ENCODE results near the gene PAMR1. TPM values are rescaled to one million over a fixed set of nuclear protein-coding genes. Genes with fewer than 3 reads are reported as not detected.

PAMR1 gene
- total and polyA plus RNA-seq, 2 donors (not counting 3 experiments of a cell fraction or from before 2014, with no cell fraction given), result not detected

GRCh38 chr11:35494957-35495490, 30.4 kb downstream of the PAMR1 start:
- no peak overlapping the region for H3K9ac ChIP-seq (replicated peaks; ENCODE audit: extremely low read depth, insufficient read depth, low read length)
- TF ChIP-seq, protein P1, sequence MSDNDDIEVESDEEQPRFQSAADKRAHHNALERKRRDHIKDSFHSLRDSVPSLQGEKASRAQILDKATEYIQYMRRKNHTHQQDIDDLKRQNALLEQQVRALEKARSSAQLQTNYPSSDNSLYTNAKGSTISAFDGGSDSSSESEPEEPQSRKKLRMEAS (IDR thresholded peaks at IDR 0.05; ENCODE audit: insufficient read depth, insufficient read length), result no peak
- TF ChIP-seq CTCF (IDR thresholded peaks at IDR 0.05; ENCODE audit: extremely low read depth in 1 of 2, insufficient read depth in 1 of 2, low read depth in 1 of 2, low read length in 2 of 2) (no peak), POLR2AphosphoS5 (IDR thresholded peaks at IDR 0.05; ENCODE audit: insufficient read depth, low read depth, low read length) (no peak), EZH2 (IDR thresholded peaks at IDR 0.05; ENCODE audit: borderline replicate concordance, low read depth, low read length, severe bottlenecking) (no peak), FOS (IDR thresholded peaks at IDR 0.05; ENCODE audit: borderline replicate concordance, insufficient read depth, low read length) (no peak), POLR2A (IDR thresholded peaks at IDR 0.05; ENCODE audit: low read depth, low read length) (no peak), JUN (IDR thresholded peaks at IDR 0.05; ENCODE audit: borderline replicate concordance, insufficient read depth, insufficient read length, low read depth) (no peak), MYC (IDR thresholded peaks at IDR 0.05; ENCODE audit: low read depth, low read length) (no peak), GATA2 (IDR thresholded peaks at IDR 0.05; ENCODE audit: insufficient read depth, insufficient read length, low read depth, low read length) (no peak)
- dilution Hi-C loops (cut with MboI; ENCODE audit: extremely low pct_ligation_motif_present, low sequenced_read_pairs), result no loop called here
- H3K4me2 ChIP-seq (ENCODE audit: insufficient read depth, low read length), result no peak overlapping the region
- FAIRE-seq (no peak), DNase-seq (ENCODE audit: low read depth, low spot score) (no peak)
- no peaks in the 10 kb centered on the region for H4K20me1 ChIP-seq (replicated peaks; ENCODE audit: control insufficient read depth, extremely low read depth, insufficient read depth, low read length)
- no peak overlapping the region for H2AFZ ChIP-seq (ENCODE audit: low read depth, low read length)
- H3K36me3 ChIP-seq (ENCODE audit: control insufficient read depth in 2 of 2, extremely low read depth in 1 of 2, insufficient read depth in 2 of 2, low read length in 2 of 2), result no peaks in the 10 kb centered on the region
- H3K4me1 ChIP-seq (ENCODE audit: control insufficient read depth, extremely low read depth, insufficient read depth, low read length), result no peaks in the 10 kb centered on the region
- no peaks in the 10 kb centered on the region for H3K27me3 ChIP-seq (ENCODE audit: control insufficient read depth in 2 of 2, insufficient read depth in 2 of 2, low read length in 2 of 2)
- ChIA-PET CTCF (no interaction called here), POLR2A (no interaction called here)
- H3K9me1 ChIP-seq (replicated peaks; ENCODE audit: control insufficient read depth, extremely low read depth, insufficient read depth, low read length), result no peaks in the 10 kb centered on the region
- intact Hi-C loops (cut with micrococcal nuclease), result no loop called here
- no TSS peak for BruUV-seq (replicated peaks)
- H3K79me2 ChIP-seq (ENCODE audit: control insufficient read depth, insufficient read depth, low read length), result no peaks in the 10 kb centered on the region
- H3K9me3 ChIP-seq (replicated peaks; ENCODE audit: control insufficient read depth, insufficient read depth, low read length), result no peaks in the 10 kb centered on the region
- no peak overlapping the region for H3K4me3 ChIP-seq (replicated peaks in 1 of 3; ENCODE audit: insufficient read depth in 1 of 3, low read depth in 1 of 3, low read length in 3 of 3)
- H3K27ac ChIP-seq (ENCODE audit: insufficient read depth, low read depth, low read length), result no peak overlapping the region
